Midbrain (tissue), 1 donor: Measurements from ENCODE around the gene ZBTB21.
"Not testable (repeated sequence)": the region's sequence is repeated elsewhere in the genome, so short reads cannot be mapped to it uniquely, and the experiment has no call there.

Experiments used
- DNase-seq: peaks from one replicate; lab custom pipeline; 2025; lab: John Stamatoyannopoulos, UW

ZBTB21 gene

DNA sequence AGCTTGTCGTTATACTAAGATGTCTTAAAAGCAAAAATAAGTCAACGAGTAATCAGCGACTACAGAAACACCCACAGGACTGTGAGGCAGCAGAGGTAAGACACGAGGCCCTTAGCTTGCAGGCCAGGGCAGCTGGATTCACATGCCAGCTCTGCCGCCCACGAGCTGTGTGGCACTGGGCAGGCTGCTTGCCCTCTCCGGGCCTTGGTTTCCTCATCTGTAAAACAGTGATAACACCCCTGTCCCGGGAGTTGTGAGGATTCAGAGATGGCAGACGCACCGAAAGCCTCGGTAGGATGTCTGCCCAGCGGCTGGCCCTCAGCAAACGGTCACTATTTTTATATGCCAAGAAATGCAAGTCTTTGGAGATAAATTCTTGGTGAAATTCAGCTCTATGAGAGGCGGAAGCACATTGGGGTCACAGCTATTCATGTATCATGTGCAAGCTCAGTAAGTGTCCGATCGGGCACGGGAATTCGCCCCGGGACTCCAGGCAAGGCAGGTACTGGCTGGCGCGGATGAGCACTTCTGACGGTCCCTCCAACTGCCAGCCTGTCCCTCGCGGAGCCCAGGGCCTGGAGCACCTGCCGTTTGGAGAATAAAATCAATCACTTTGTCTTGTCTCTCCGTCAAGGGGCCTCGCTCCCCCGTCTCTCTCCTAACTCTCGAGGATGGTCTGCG, 57.5 kb downstream of the ZBTB21 start:
- DNase-seq, result no peak

GRCh38 chr21:41951876-41952567, 58.1 kb downstream of the ZBTB21 start:
- DNase-seq, result no peak

DNA sequence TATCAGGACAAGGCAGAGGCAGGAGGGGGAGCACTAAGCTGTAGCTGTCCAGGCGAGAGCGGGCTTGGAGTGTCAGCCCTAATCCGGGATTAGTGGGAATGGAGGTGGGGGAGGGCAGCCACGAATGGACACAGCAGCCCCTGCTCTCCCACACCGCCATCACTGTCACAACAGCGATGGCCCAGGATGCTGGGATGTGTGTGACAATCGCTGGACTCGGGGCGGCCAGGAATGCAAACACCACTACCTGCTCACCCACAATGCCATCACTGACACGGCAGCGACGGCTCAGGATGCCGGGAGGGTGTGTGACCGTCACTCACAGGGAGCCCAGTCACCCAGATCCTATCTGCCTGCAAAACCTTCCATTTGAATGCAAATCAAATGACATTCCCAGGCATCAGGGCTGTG, 59.2 kb downstream of the ZBTB21 start:
- DNase-seq, result no peak

DNA sequence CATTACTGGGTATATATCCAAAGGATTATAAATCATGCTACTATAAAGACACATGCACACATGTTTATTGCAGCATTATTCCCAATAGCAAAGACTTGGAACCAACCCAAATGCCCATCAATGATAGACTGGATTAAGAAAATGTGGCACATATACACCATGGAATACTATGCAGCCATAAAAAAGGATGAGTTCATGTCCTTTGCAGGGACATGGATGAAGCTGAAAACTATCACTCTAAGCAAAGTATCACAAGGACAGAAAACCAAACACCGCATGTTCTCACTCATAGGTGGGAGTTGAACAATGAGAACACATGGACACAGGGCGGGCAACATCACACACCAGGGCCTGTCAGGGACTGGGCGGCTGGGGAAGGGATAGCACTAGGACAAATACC, 60.5 kb downstream of the ZBTB21 start:
- not testable (repeated sequence) for DNase-seq

DNA sequence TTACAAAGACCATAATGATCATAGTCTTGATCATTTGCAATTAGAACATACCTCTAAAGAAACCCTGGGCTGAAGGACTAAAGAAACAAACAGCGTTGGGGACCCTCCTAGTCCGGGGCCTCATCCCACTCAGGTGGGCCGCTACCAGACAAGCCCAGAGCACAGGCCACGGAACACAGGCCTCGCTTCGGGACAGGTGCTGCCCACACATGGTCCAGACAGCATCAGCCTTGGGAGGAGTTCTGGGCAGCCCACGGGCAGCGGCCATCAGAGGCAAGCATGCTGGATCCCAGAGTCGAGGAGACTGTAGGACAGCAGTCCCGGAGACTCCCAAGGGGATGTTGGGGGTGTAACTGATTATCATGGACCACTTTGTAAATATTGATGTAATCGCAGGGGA, 61.3 kb downstream of the ZBTB21 start:
- DNase-seq, result no peak

- DNase-seq, result peak; percentile 90
Observed at GRCh38 chr21:41948078-41948895, 61.9 kb downstream of the ZBTB21 start.

- DNase-seq, result no peak
Observed at GRCh38 chr21:41945982-41946381, 64.2 kb downstream of the ZBTB21 start.

- DNase-seq, result peak; percentile 48
Observed at GRCh38 chr21:41943851-41944250, 66.3 kb downstream of the ZBTB21 start.

DNA sequence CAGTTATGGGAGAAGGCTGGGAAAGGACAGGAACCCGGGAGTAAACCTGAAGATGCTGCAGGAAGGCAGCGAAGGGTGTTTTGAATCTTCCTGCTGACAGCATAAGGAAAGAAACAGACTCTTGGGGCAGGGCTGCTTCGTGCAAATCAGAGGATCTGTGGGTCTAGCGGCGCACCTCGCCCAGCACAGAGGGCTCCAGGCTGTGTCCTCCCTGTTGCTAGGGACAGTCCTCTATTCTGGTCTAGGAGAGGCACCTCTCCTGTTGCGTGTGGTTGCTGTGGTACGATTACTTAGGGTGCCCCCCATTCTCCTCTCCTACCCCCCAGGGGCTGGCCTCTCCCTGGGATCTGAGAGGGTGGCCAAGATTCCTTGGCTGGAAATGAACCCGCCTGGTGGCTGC, 67.7 kb downstream of the ZBTB21 start:
- no peak for DNase-seq

GRCh38 chr21:41941941-41942340, 68.2 kb downstream of the ZBTB21 start:
- DNase-seq, result no peak

DNA sequence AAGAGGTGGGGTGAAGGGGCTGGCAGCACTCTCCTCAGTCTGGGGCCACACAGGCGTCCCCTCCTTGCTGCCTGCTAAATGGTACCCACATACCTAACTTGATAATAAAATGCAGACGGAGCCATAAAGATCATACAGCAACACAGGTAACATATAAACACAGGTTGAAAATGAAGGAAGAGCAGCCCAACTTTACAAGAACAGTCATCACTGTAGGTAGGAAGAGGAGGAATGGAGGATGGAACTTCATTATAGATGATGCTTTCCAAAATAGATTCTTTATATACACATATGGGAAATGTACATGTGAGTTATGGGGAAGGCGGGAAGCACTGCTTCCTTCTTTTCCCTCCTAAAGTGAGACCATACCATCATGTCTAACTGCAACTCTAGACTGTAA, 69.7 kb downstream of the ZBTB21 start:
- no peak for DNase-seq

GRCh38 chr21:41939391-41939790, 70.8 kb downstream of the ZBTB21 start:
- no peak for DNase-seq
